Measurements from ENCODE around the gene PCSK5. TPM values are rescaled to one million over a fixed set of nuclear protein-coding genes. Genes with fewer than 3 reads are reported as not detected.
"Not testable (repeated sequence)": the region's sequence is repeated elsewhere in the genome, so short reads cannot be mapped to it uniquely, and the experiment has no call there.

Gene PCSK5
- polyA plus RNA-seq, 3 donors = 4.8 to 13.0 (median 7.1) TPM

GRCh38 chr9:76302947-76303550 is 412.6 kb downstream of the PCSK5 start:
- Mint-ChIP-seq H3K4me1 (peaks cover 2% of the 10 kb centered on the region), H3K36me3 (no peaks in the 10 kb centered on the region), H3K9me3 (peaks cover 0 to 2% (median 0%) of the 10 kb centered on the region in 7 donors), H3K27ac (no peak overlapping the region), H3K4me3 (no peak overlapping the region), H3K27me3 (ENCODE audit: low read depth in 3 of 3) (peaks cover 0 to 3% (median 0%) of the 10 kb centered on the region in 3 donors)
- Histone ChIP-seq H3K79me2 (ENCODE audit: insufficient read depth, low read length) (no peaks in the 10 kb centered on the region), H3K9ac (ENCODE audit: insufficient read depth, low read length, poor library complexity, severe bottlenecking) (no peak overlapping the region), H3K27me3 (ENCODE audit: control insufficient read depth in 2 of 2, insufficient read depth in 2 of 2, low read length in 2 of 2) (no peaks in the 10 kb centered on the region), H3K27ac (ENCODE audit: low read depth in 1 of 2, low read length in 2 of 2) (no peak overlapping the region), H3K4me2 (replicated peaks; ENCODE audit: extremely low read depth, low read length, poor library complexity, severe bottlenecking) (no peak overlapping the region), H3K36me3 (replicated peaks in 1 of 2; ENCODE audit: control insufficient read depth in 1 of 2, insufficient read depth in 2 of 2, low read length in 2 of 2) (no peaks in the 10 kb centered on the region), H3K4me1 (ENCODE audit: control insufficient read depth in 1 of 2, insufficient read depth in 2 of 2, low read length in 2 of 2) (no peaks in the 10 kb centered on the region), H2AFZ (ENCODE audit: insufficient read depth, low read depth, low read length, poor library complexity, severe bottlenecking) (no peak overlapping the region), H3K4me3 (replicated peaks in 1 of 3; ENCODE audit: low read depth in 2 of 3, low read length in 3 of 3) (no peak overlapping the region), H4K20me1 (ENCODE audit: insufficient read depth, low read length) (no peaks in the 10 kb centered on the region), H3K9me3 (replicated peaks in 1 of 2; ENCODE audit: control insufficient read depth in 1 of 2, insufficient read depth in 1 of 2, low read length in 2 of 2) (no peaks in the 10 kb centered on the region)
- peak; percentile 25 to 58 (median 45) for DNase-seq
- no CpG with 5 or more reads among the region's 3 CpGs for WGBS (ENCODE audit: insufficient coverage)
- TF ChIP-seq CTCF (IDR thresholded peaks at IDR 0.05) = peak; percentile 75
- intact Hi-C loops (cut with micrococcal nuclease) = loop anchor here (2.0 to 5.0 kb wide), 2 partner anchors 1038 to 1101 kb away; no protein-coding TSS in a partner anchor

GRCh38 chr9:76307047-76307446 is 416.6 kb downstream of the PCSK5 start:
- H3K36me3 ChIP-seq (replicated peaks in 1 of 2; ENCODE audit: control insufficient read depth in 1 of 2, insufficient read depth in 2 of 2, low read length in 2 of 2); H3K4me1 ChIP-seq (ENCODE audit: control insufficient read depth in 1 of 2, insufficient read depth in 2 of 2, low read length in 2 of 2); H3K4me3 ChIP-seq (replicated peaks in 1 of 3; ENCODE audit: low read depth in 2 of 3, low read length in 3 of 3); H3K4me3 Mint-ChIP-seq; H3K27me3 ChIP-seq (ENCODE audit: control insufficient read depth in 2 of 2, insufficient read depth in 2 of 2, low read length in 2 of 2); H3K9ac ChIP-seq (ENCODE audit: insufficient read depth, low read length, poor library complexity, severe bottlenecking); H3K27ac ChIP-seq (ENCODE audit: low read depth in 1 of 2, low read length in 2 of 2); H3K27ac Mint-ChIP-seq; H3K9me3 ChIP-seq (replicated peaks in 1 of 2; ENCODE audit: control insufficient read depth in 1 of 2, insufficient read depth in 1 of 2, low read length in 2 of 2); H3K27me3 Mint-ChIP-seq (ENCODE audit: low read depth in 3 of 3); intact Hi-C loops (cut with micrococcal nuclease); H3K4me2 ChIP-seq (replicated peaks; ENCODE audit: extremely low read depth, low read length, poor library complexity, severe bottlenecking); H3K4me1 Mint-ChIP-seq; H4K20me1 ChIP-seq (ENCODE audit: insufficient read depth, low read length); H2AFZ ChIP-seq (ENCODE audit: insufficient read depth, low read depth, low read length, poor library complexity, severe bottlenecking); H3K36me3 Mint-ChIP-seq; H3K79me2 ChIP-seq (ENCODE audit: insufficient read depth, low read length); H3K9me3 Mint-ChIP-seq; DNase-seq: not testable (repeated sequence)
- 55% methylated on average over 3 of the region's 7 CpGs for WGBS (ENCODE audit: insufficient coverage)
